Mucosa of rectum (tissue), 2 donors: Measurements from ENCODE around the gene NRXN3.

Experiments
- H3K27ac ChIP-seq, 2 donors: one replicate each; pipeline ENCODE4 v1.7.0; 2013; ENCODE audit warnings: inconsistent platforms in 2 of 2, low read depth in 2 of 2, low read length in 2 of 2
- H3K27me3 ChIP-seq, 2 donors: one replicate each; pipeline ENCODE4 v1.7.0; 2013; ENCODE audit warnings: low read length in 2 of 2; ENCODE audit not compliant: control insufficient read depth in 2 of 2, insufficient read depth in 2 of 2
- H3K36me3 ChIP-seq, 2 donors: one replicate each; pipeline ENCODE4 v1.7.0; 2013; ENCODE audit warnings: low read length in 2 of 2; ENCODE audit not compliant: control insufficient read depth in 2 of 2, insufficient read depth in 2 of 2
- H3K4me1 ChIP-seq, 2 donors: one replicate each; pipeline ENCODE4 v1.7.0; 2013; ENCODE audit warnings: low read length in 2 of 2, mild to moderate bottlenecking in 1 of 2; ENCODE audit not compliant: control insufficient read depth in 2 of 2, insufficient read depth in 2 of 2
- H3K4me3 ChIP-seq, 2 donors: one replicate each; pipeline ENCODE4 v1.7.0; 2013; ENCODE audit warnings: low read length in 2 of 2
- H3K9ac ChIP-seq, 2 donors: one replicate each; pipeline ENCODE4 v1.7.0; 2013; ENCODE audit warnings: low read length in 2 of 2, low read depth in 1 of 2, mild to moderate bottlenecking in 1 of 2
- H3K9me3 ChIP-seq, 2 donors: one replicate each; pipeline ENCODE4 v1.7.0; 2013; ENCODE audit warnings: low read length in 2 of 2; ENCODE audit not compliant: control insufficient read depth in 2 of 2
- donor health status: healthy.
- donor health status: Normal muscosa, but diverticular disease.

Gene NRXN3

DNA sequence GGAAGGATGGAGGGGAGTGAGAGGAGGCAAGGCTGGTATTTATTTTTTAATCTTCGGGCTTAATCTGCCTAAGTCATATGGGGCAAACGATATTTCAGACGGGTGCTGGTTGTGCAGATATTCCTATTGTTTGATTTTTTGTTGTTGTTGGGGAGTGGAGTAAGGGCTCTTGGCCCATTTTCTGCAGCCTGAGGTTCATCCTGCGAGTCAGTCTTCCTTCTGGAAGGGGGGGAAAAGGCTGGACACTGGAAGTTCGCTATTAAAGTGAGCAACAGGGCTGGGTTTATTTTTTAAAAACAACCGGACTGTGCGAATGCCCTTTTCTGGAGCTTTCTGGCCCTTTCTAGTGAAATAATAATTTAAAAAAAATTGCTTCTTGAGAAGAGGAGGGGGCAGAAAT lies 2.3 kb downstream of the NRXN3 start:
- no peak overlapping the region for H3K27ac ChIP-seq
- no peaks in the 10 kb centered on the region for H3K27me3 ChIP-seq
- peaks cover 0 to 4% of the 10 kb centered on the region in 2 donors for H3K4me1 ChIP-seq
- no peak overlapping the region for H3K9ac ChIP-seq
- H3K4me3 ChIP-seq, result no peak overlapping the region
- H3K36me3 ChIP-seq, result no peaks in the 10 kb centered on the region
- no peaks in the 10 kb centered on the region for H3K9me3 ChIP-seq

DNA sequence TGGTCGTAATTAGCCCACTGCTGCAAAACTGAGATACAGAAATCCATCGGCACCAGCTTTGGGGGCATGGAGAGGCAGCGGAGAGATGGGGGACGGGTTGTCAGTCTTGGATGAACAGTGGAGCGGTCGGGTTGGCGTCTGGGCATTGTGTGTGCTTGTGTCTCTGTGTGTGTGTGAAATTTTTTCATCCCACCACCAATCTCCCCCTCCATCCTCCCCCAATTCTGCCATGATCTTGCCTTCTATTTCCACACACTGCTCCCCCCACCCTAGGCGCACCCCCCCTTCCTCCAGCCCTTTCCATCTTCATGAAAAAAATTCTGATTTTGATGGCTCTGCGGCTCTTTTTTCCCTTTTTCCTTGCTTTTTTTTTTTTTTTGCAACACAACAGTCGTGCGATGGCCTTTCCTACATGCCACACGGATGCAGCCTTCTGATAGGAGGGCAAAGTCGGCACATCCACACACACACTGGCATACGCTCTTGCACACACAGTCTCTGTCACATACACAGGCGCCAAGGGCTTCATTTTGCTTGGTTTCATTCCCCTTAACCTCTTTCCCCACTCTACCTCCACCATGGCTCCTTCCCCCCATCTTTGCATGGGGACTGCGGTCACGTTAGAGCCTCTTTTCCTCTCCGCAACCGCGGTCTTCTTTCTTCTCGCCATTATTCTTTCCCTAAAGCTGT lies 3.3 kb downstream of the NRXN3 start:
- Histone ChIP-seq H3K9me3 (no peaks in the 10 kb centered on the region), H3K27me3 (no peaks in the 10 kb centered on the region), H3K36me3 (no peaks in the 10 kb centered on the region), H3K4me3 (no peak overlapping the region), H3K4me1 (peaks cover 0 to 4% of the 10 kb centered on the region in 2 donors), H3K27ac (no peak overlapping the region), H3K9ac (no peak overlapping the region)

- H3K27me3 ChIP-seq, result no peaks in the 10 kb centered on the region
- no peaks in the 10 kb centered on the region for H3K9me3 ChIP-seq
These were observed 5.2 kb downstream of the NRXN3 start for GRCh38 chr14:78175412-78175811.

DNA sequence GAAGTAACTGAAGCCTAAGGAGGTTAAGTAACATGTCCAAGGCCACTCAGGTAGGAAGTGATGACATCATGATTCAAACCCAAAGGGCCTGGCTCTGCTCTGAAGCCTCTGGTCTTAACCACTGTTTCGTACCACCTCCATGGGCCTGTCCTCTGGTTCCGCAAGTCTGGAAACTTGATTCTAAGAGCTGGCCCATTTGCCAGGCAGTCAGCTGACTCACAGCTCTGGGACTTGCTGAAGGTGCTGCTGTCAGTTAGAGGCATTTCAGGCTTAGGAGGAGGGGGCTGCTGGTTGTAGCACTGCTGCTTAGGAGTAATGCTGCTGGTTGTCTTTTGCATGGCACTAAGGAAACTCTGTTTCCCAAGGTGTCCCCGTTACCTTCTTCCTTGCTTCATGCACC lies 7.9 kb downstream of the NRXN3 start:
- H3K9me3 ChIP-seq, result no peaks in the 10 kb centered on the region
- H3K4me3 ChIP-seq, result no peak overlapping the region
- no peaks in the 10 kb centered on the region for H3K4me1 ChIP-seq
- H3K27me3 ChIP-seq, result no peaks in the 10 kb centered on the region
- no peaks in the 10 kb centered on the region for H3K36me3 ChIP-seq
- no peak overlapping the region for H3K9ac ChIP-seq
- H3K27ac ChIP-seq, result no peak overlapping the region

More at GRCh38 chr14:78175412-78175811, 5.2 kb downstream of the NRXN3 start:
- no peak overlapping the region for H3K4me3 ChIP-seq
- H3K36me3 ChIP-seq, result no peaks in the 10 kb centered on the region
- no peak overlapping the region for H3K9ac ChIP-seq
- no peak overlapping the region for H3K27ac ChIP-seq
- peaks cover 0 to under 1% of the 10 kb centered on the region in 2 donors for H3K4me1 ChIP-seq

GRCh38 chr14:78178971-78179370 lies 8.8 kb downstream of the NRXN3 start:
- no peaks in the 10 kb centered on the region for H3K36me3 ChIP-seq
- no peak overlapping the region for H3K9ac ChIP-seq
- H3K4me3 ChIP-seq, result no peak overlapping the region
- no peak overlapping the region for H3K27ac ChIP-seq
- H3K27me3 ChIP-seq, result no peaks in the 10 kb centered on the region
- H3K9me3 ChIP-seq, result no peaks in the 10 kb centered on the region
- no peaks in the 10 kb centered on the region for H3K4me1 ChIP-seq

- Histone ChIP-seq H3K9me3 (no peaks in the 10 kb centered on the region), H3K27me3 (no peaks in the 10 kb centered on the region), H3K36me3 (no peaks in the 10 kb centered on the region), H3K9ac (no peak overlapping the region), H3K4me3 (no peak overlapping the region), H3K4me1 (no peaks in the 10 kb centered on the region), H3K27ac (no peak overlapping the region)
These were observed 11.1 kb downstream of the NRXN3 start for GRCh38 chr14:78181270-78181669.

DNA sequence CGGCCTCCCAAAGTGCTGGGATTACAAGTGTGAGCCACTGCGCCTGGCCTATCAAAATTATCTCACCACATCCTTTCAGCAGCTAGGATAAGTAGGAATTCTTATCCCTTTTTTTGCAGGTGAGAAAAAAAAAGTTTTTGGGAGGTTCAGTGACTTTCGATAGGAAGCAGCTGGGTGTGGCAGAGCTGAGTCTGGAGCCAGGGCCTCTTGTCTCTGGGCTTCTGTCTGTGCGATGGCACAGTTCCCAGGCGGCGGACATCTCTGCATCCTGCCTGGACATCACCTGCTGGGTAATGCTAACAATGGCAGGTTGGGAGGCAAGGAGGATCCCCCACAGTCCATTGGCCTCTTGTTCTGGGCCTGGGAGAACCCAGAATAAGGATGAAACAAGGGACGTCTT lies 12.5 kb downstream of the NRXN3 start:
- Histone ChIP-seq H3K27me3 (no peaks in the 10 kb centered on the region), H3K4me1 (no peaks in the 10 kb centered on the region), H3K36me3 (no peaks in the 10 kb centered on the region), H3K27ac (no peak overlapping the region), H3K9me3 (no peaks in the 10 kb centered on the region), H3K9ac (no peak overlapping the region), H3K4me3 (no peak overlapping the region)

GRCh38 chr14:78184157-78184556 lies 14.0 kb downstream of the NRXN3 start:
- Histone ChIP-seq H3K27me3 (no peaks in the 10 kb centered on the region), H3K4me1 (no peaks in the 10 kb centered on the region), H3K27ac (no peak overlapping the region), H3K36me3 (no peaks in the 10 kb centered on the region), H3K9ac (no peak overlapping the region), H3K9me3 (no peaks in the 10 kb centered on the region), H3K4me3 (no peak overlapping the region)

GRCh38 chr14:78186277-78186676 lies 16.1 kb downstream of the NRXN3 start:
- H3K27ac ChIP-seq, result no peak overlapping the region
- H3K36me3 ChIP-seq, result no peaks in the 10 kb centered on the region
- H3K27me3 ChIP-seq, result no peaks in the 10 kb centered on the region
- no peaks in the 10 kb centered on the region for H3K4me1 ChIP-seq
- H3K9ac ChIP-seq, result no peak overlapping the region
- no peak overlapping the region for H3K4me3 ChIP-seq
- H3K9me3 ChIP-seq, result no peaks in the 10 kb centered on the region

DNA sequence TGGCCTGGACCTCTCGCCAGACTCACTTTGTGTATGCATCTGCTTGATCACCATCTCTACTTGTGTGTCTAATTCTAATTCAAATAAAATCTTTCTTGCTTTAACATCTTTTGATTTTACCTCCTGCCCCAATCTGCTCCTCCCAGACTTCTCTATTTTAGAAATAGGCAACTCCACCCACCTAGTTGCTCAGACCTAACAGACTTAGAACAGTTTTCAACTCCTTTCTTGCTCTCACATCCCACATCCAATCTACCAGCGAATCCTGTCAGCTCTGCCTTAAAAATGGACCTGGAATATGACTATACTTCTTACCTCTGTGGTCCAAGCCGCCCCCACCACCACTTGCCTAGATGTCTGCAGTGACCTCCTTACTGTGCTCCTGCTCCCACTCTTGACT lies 18.7 kb downstream of the NRXN3 start:
- Histone ChIP-seq H3K27me3 (no peaks in the 10 kb centered on the region), H3K36me3 (no peaks in the 10 kb centered on the region), H3K9me3 (no peaks in the 10 kb centered on the region), H3K4me3 (no peak overlapping the region), H3K9ac (no peak overlapping the region), H3K4me1 (no peaks in the 10 kb centered on the region), H3K27ac (no peak overlapping the region)

DNA sequence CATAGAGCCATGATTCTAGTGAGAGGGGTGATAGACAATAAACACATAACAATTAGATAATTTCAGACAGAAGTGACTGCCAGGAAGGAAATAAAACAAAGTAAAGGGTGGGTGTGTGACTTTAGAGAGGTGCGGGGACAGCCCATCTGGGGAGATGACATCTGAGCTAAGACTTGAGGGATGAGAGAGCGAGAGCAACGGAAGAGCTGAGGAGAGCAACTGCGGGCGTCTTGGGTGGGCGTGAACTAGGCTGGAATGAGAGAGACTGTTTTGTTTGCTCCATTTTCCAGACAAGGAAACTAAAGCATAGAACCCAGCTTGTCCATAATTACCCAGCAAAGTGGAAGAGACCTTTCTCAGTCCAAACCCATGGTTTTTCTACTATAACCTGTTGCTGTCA lies 25.3 kb downstream of the NRXN3 start:
- H3K9me3 ChIP-seq, result no peaks in the 10 kb centered on the region
- no peak overlapping the region for H3K4me3 ChIP-seq
- H3K27me3 ChIP-seq, result no peaks in the 10 kb centered on the region
- H3K36me3 ChIP-seq, result no peaks in the 10 kb centered on the region
- H3K27ac ChIP-seq, result no peak overlapping the region
- no peak overlapping the region for H3K9ac ChIP-seq
- H3K4me1 ChIP-seq, result no peaks in the 10 kb centered on the region
